OCI-LY1 (cell line): Measurements from ENCODE around the gene STAT3.

ENCODE experiments used
- CTCF ChIP-seq: fragments of 200-600 bp; sonication (generic), shearing (Covaris generic); IDR thresholded peaks from 2 replicates; pipeline ENCODE4 v1.5.1; 2017; ENCODE audit warnings: mild to moderate bottlenecking, antibody characterized with exemption, low read length, moderate library complexity, mixed read lengths
- EZH2 ChIP-seq: fragments of 200-600 bp; sonication (generic), shearing (Covaris generic); IDR thresholded peaks from 2 replicates; pipeline ENCODE4 v1.8.0; 2017; ENCODE audit warnings: borderline replicate concordance, mixed run types, mild to moderate bottlenecking, antibody characterized with exemption, low read length, moderate library complexity, mixed read lengths

- no peak for TF ChIP-seq CTCF
- no peak for TF ChIP-seq EZH2
Observed at GRCh38 chr17:42381898-42382297, 6.3 kb downstream of the STAT3 start.
